Rectal smooth muscle tissue (tissue), 1 donor: ENCODE measurements around the gene FBRSL1.

Source experiments
- H3K27ac ChIP-seq: one replicate; pipeline ENCODE4 v1.7.0; 2013; ENCODE audit warnings: low read depth, low read length, inconsistent platforms
- H3K27me3 ChIP-seq: one replicate; pipeline ENCODE4 v1.7.0; 2013; ENCODE audit warnings: low read length; ENCODE audit not compliant: control insufficient read depth, insufficient read depth
- H3K36me3 ChIP-seq: one replicate; pipeline ENCODE4 v1.7.0; 2013; ENCODE audit warnings: low read length; ENCODE audit not compliant: control insufficient read depth, insufficient read depth
- H3K4me1 ChIP-seq: one replicate; pipeline ENCODE4 v1.7.0; 2013; ENCODE audit warnings: low read length; ENCODE audit not compliant: control insufficient read depth, insufficient read depth
- H3K4me3 ChIP-seq: one replicate; pipeline ENCODE4 v1.7.0; 2013; ENCODE audit warnings: low read length
- H3K9ac ChIP-seq: one replicate; pipeline ENCODE4 v1.7.0; 2013; ENCODE audit warnings: low read length

Gene FBRSL1

DNA sequence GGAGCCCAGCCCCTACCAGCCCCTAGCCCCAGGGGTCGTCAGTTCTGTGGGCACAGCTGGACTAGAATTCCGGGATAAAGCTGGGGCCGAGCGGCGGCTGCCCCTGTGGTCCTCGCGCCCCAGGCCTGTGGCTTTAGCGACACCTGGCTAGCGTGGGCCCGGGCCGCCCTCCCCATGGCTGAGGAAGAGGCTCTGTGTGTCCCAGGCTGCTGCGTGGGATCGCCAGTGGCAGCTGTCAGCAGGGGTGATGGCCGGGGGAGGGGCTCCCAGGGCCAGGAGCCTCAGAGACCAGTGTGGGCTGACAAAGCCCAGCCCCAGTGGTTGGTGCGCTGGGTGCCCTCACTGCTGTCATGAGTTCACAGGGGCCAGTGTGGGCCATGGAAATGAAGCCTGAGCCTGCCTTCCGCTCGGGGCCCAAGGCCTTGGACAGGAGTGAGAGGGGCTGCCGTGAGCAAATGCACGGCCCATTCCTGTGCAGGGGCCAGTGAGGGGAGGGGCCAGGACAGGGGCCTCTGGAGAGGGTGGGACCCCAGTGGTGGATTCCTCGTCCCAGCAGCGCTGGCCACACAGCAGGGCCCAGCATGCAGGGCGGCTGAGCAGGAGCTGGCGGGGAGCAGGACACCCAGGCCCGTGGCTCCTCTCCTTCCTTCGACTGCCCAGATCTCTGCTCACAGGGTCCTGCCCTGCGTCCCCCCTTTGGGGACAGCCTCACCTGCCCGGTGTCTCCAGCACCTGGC, 11.4 kb downstream of the FBRSL1 start:
- Histone ChIP-seq H3K4me3 (no peak overlapping the region), H3K9ac (no peak overlapping the region), H3K4me1 (peaks cover 5% of the 10 kb centered on the region), H3K27ac (no peak overlapping the region), H3K36me3 (no peaks in the 10 kb centered on the region), H3K27me3 (no peaks in the 10 kb centered on the region)

DNA sequence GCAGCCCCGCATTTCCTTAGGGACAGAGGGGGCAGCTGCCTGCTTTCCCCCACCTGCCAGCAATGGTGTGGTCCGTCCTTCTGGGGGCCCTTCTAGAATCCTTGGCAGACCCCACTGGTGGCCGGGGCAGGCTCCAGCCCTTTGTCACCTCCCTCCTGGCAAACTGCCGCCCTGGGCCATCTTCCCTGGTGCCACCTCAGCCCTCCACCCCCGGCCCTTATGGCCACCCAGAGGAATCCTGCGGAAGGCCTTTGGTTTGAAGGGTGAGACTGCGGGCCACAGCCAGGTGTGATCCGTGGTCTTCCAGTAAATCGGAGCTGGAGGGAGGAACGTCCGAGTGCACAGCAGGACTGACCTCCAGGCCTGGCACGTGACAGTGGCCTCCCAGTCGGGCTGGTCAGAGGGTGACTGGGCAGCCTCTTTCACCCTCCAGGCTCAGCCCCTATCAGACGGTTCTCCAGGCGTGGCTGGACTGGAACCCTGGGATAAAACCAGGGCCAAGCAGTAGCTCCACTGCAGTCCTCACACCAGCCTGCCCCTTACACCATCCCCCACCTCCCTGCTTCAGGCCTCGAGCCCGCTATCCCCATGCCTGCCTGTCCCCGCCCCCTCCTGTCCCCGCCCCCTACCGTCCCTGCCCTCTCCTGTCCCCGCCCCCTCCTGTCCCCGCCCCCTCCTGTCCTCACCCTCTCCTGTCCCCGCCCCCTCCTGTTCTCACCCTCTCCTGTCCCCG, 12.4 kb downstream of the FBRSL1 start:
- Histone ChIP-seq H3K27ac (no peak overlapping the region), H3K4me1 (peaks cover 11% of the 10 kb centered on the region)

DNA sequence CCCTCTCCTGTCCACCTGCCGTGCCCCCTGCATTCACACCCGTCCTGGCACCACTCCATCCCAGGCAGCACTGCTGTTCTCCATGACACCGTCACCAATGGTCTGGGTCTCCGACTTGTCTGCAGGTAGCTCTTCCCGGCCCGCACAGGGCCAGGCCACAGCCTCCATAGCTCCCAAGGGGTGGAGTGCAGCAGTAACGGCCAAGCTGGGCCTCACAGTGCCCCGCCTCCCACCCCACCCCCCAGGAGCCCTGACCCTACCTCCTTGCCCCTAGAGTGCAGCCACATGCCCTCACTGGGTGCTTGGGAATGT, 12.9 kb downstream of the FBRSL1 start:
- H3K27ac ChIP-seq, result no peak overlapping the region
- H3K36me3 ChIP-seq, result no peaks in the 10 kb centered on the region

More for the DNA sequence above, 12.4 kb downstream of the FBRSL1 start:
- no peak overlapping the region for H3K4me3 ChIP-seq
- H3K27me3 ChIP-seq, result no peaks in the 10 kb centered on the region
- no peak overlapping the region for H3K9ac ChIP-seq
- H3K36me3 ChIP-seq, result no peaks in the 10 kb centered on the region

DNA sequence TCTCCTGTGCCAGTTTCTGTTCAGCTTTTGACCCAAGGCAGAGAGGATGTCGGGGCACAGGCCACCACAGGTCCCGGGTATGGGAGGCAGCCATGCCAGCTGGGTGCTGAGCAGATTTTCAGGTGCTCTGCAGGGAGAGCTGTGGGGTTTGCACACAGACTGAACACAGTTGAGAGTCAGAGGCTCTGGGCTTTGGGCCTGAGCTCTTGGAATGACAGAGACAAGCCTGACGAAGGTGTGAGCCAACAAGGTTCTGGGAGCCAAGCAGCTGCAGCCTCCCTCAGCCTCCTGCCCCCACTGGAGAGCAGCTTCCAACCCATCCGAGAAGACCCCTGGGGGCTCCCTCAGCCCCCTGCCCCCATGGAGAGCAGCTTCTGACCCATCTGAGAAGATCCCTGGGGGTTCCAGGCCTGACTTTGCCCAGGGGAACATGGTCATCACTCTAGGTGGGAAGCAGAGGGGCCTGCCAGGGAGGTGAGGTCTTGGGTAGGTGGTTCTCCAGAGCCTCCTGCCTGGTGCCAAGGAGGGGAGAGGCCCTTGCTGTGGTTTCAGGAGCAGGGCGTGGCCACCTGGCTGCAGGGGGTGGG, 13.8 kb downstream of the FBRSL1 start:
- Histone ChIP-seq H3K27ac (no peak overlapping the region), H3K4me1 (peaks cover 11% of the 10 kb centered on the region), H3K9ac (no peak overlapping the region), H3K27me3 (no peaks in the 10 kb centered on the region), H3K4me3 (no peak overlapping the region), H3K36me3 (peaks cover 7% of the 10 kb centered on the region)

More for the DNA sequence above, 12.9 kb downstream of the FBRSL1 start:
- Histone ChIP-seq H3K4me3 (no peak overlapping the region), H3K27me3 (no peaks in the 10 kb centered on the region), H3K4me1 (peaks cover 12% of the 10 kb centered on the region), H3K9ac (no peak overlapping the region)

DNA sequence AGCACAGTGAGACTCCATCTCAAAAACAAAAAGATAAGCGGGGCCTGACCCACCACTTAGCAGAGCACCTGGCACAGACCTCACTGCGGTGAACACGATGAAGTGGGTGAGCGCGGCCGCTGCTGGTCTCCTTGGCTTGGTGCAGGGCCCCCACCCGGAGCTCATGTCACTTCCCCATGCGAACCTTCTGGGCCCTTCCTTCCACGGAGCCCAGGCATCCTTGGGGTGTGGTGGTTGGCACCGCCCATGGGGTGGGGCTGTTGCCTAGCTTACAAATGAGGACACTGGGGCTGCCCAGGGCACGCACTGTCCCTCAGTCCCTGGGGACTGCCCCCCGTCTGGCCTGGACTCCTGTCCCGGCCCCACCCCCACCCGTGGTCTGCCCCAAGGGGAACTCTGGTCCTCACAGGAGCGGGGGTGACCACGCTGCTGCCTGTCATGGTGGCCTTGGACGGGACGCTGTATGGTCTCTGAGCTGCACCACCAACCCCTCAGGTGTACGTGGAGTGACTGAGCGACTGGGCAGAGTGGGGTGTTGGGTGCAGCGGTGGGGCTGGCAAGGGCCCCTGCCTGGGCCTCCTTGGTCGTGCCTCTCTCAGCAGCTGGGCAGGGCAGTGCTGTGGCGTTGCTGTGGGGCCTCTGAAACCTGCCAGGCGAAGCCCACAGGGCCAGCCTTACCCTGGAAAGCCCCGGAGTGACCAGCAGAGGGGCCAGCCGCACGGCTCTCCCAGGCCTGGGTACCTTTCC, 15.3 kb downstream of the FBRSL1 start:
- Histone ChIP-seq H3K9ac (no peak overlapping the region), H3K27me3 (no peaks in the 10 kb centered on the region), H3K4me1 (peaks cover 10% of the 10 kb centered on the region), H3K36me3 (peaks cover 7% of the 10 kb centered on the region), H3K4me3 (no peak overlapping the region), H3K27ac (no peak overlapping the region)

DNA sequence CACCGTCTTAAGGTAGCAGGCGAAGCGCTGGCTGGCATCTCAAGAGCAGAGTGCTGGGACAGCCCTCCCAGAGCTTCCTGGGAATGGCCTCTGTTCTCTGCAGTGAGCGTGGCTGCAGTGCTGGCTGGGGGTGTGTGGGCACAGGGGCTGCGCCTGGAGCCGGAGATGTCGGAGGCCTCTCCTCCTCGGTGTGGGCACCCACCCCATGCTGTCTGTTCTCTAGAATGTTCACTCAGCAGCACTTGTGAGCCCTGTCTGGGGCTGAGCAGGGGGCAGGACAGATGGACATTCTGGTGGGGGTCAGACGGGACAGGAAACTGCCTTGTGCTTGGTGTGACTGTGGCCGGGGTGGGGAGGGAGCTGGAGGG, 15.9 kb downstream of the FBRSL1 start:
- Histone ChIP-seq H3K27ac (no peak overlapping the region), H3K4me3 (no peak overlapping the region), H3K4me1 (peaks cover 10% of the 10 kb centered on the region), H3K36me3 (peaks cover 7% of the 10 kb centered on the region), H3K9ac (no peak overlapping the region), H3K27me3 (no peaks in the 10 kb centered on the region)

GRCh38 chr12:132506328-132507160, 16.6 kb downstream of the FBRSL1 start:
- peak overlapping the region; percentile 9 for H3K4me3 ChIP-seq
- peak overlapping the region; percentile 45 for H3K9ac ChIP-seq
- peaks cover 7% of the 10 kb centered on the region for H3K36me3 ChIP-seq
- H3K4me1 ChIP-seq, result peaks cover 10% of the 10 kb centered on the region
- H3K27me3 ChIP-seq, result no peaks in the 10 kb centered on the region
- H3K27ac ChIP-seq, result no peak overlapping the region

GRCh38 chr12:132507161-132507538, 17.2 kb downstream of the FBRSL1 start:
- no peaks in the 10 kb centered on the region for H3K27me3 ChIP-seq
- no peak overlapping the region for H3K27ac ChIP-seq
- H3K4me1 ChIP-seq, result peaks cover 10% of the 10 kb centered on the region
- H3K4me3 ChIP-seq, result peak overlapping the region; percentile 9
- H3K36me3 ChIP-seq, result peaks cover 7% of the 10 kb centered on the region
- H3K9ac ChIP-seq, result no peak overlapping the region

DNA sequence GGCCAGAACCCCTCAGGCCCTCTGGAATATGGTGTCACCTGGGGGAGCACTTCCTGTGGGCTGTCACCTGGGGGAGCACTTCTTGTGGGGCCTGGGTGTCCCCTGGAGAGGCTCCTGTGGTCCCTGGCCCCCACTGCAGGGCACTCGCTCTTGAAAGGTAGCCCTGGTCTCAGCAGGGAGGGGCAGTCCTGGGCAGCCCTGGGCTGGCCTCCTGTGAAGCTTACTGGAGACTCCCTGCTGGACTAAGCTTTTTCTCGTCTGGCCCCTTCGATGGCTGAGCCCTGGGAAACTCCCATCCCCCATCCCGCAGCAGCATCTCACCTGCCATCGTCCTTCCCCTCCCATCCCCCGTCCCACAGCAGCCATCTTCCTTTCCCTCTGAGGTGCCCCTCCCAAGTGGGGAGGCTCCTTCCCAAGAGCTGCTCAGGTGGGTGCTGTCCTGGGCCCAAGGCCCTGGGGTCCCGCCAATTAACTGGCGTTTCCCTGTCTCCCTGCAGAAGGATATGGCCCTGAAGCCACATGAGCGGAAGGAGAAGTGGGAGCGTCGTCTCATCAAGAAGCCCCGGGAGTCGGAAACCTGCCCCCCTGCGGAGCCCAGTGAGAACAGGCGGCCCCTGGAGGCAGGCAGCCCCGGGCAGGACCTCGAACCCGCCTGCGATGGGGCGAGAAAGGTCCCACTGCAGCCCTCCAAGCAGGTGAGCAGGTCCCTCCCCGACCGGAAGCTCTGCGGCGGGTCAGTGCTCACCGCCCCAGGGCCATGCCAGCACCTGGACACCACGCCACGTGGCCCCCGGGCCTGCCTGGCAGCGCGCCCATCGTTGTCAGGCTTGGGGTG, 17.9 kb downstream of the FBRSL1 start:
- Histone ChIP-seq H3K27me3 (no peaks in the 10 kb centered on the region), H3K4me1 (peaks cover 10% of the 10 kb centered on the region), H3K4me3 (no peak overlapping the region), H3K9ac (no peak overlapping the region), H3K27ac (no peak overlapping the region), H3K36me3 (peaks cover 7% of the 10 kb centered on the region)

GRCh38 chr12:132508491-132508740, 18.5 kb downstream of the FBRSL1 start:
- no peak overlapping the region for H3K4me3 ChIP-seq
- peaks cover 7% of the 10 kb centered on the region for H3K36me3 ChIP-seq
- no peak overlapping the region for H3K27ac ChIP-seq
- H3K9ac ChIP-seq, result no peak overlapping the region
- H3K27me3 ChIP-seq, result no peaks in the 10 kb centered on the region
- peaks cover 10% of the 10 kb centered on the region for H3K4me1 ChIP-seq

- Histone ChIP-seq H3K36me3 (peaks cover 7% of the 10 kb centered on the region), H3K4me1 (peaks cover 10% of the 10 kb centered on the region)
Measured at GRCh38 chr12:132508860-132509732, 19.1 kb downstream of the FBRSL1 start.

More at GRCh38 chr12:132508860-132509732, 19.1 kb downstream of the FBRSL1 start:
- H3K9ac ChIP-seq, result no peak overlapping the region
- no peak overlapping the region for H3K27ac ChIP-seq
- no peak overlapping the region for H3K4me3 ChIP-seq
- no peaks in the 10 kb centered on the region for H3K27me3 ChIP-seq
